B cell (primary cell): ENCODE data around the gene TRMT112. TPM values are rescaled to one million over a fixed set of nuclear protein-coding genes. Genes with fewer than 3 reads are reported as not detected.

Source experiments
- ATAC-seq: fragments of 200-7000 bp; cut with Tn5 transposase; one replicate; pipeline ENCODE4 v1.10.0; 2021; ENCODE audit warnings: low read depth, mild to moderate bottlenecking, moderate number of reproducible peaks, moderate library complexity
- CTCF ChIA-PET: fragments of 350-600 bp; sonication (Branson Sonifier 250); formaldehyde crosslinking; loops from one replicate; lab custom pipeline; 2021; ENCODE audit warnings: antibody characterized with exemption, inconsistent platforms; lab: Charles Lee
- POLR2A ChIA-PET: fragments of 350-600 bp; sonication (Branson Sonifier 250); formaldehyde crosslinking; loops from one replicate; lab custom pipeline; 2021; ENCODE audit warnings: antibody characterized with exemption; lab: Charles Lee
- DNase-seq: peaks from one replicate; pipeline ENCODE4 v3.0.0; 2013
- H2AFZ ChIP-seq: 2 replicates; pipeline ENCODE4 v1.6.1; 2012; ENCODE audit warnings: mild to moderate bottlenecking, low read depth, low read length; ENCODE audit not compliant: insufficient read depth, poor library complexity, severe bottlenecking
- H3K27ac ChIP-seq, 2 donors: 1 replicate in 1 of 2; 2 replicates in 1 of 2; pipeline ENCODE4 v1.5.1; 2012 to 2013; ENCODE audit warnings: low read length in 2 of 2, mild to moderate bottlenecking in 2 of 2, moderate library complexity in 1 of 2
- H3K27me3 ChIP-seq, 4 experiments: fragments of 200-600 bp in 1 of 4; sonication (generic) in 1 of 4; replicated peaks in 1 of 4; 1 replicate in 2 of 4; 2 replicates in 2 of 4; pipeline versions ENCODE4 v1.6.1 to v1.7.0; 2013 to 2016; ENCODE audit warnings: low read length in 3 of 4, mild to moderate bottlenecking in 2 of 4, mixed read lengths in 1 of 4, moderate library complexity in 1 of 4; ENCODE audit not compliant: insufficient read depth in 4 of 4, control insufficient read depth in 3 of 4; ENCODE audit errors: control extremely low read depth in 1 of 4
- H3K36me3 ChIP-seq, 2 experiments: replicated peaks in 1 of 2; 1 replicate in 1 of 2; 2 replicates in 1 of 2; pipeline versions ENCODE4 v1.6.1 to v1.7.1; 2013; ENCODE audit warnings: low read length in 1 of 2; ENCODE audit not compliant: insufficient read depth in 2 of 2, control insufficient read depth in 1 of 2; ENCODE audit errors: control extremely low read depth in 1 of 2, extremely low read depth in 1 of 2
- H3K4me1 ChIP-seq, 2 donors: fragments of 200-600 bp in 1 of 2; sonication (generic) in 1 of 2; 1 replicate in 1 of 2; 2 replicates in 1 of 2; pipeline versions ENCODE4 v1.5.1 to v1.6.1; 2013 to 2017; ENCODE audit warnings: low read length in 2 of 2; ENCODE audit not compliant: control insufficient read depth in 2 of 2, insufficient read depth in 2 of 2
- H3K4me2 ChIP-seq: replicated peaks from 2 replicates; pipeline ENCODE3; 2012; ENCODE audit warnings: mild to moderate bottlenecking, low read depth, low read length; ENCODE audit not compliant: poor library complexity, severe bottlenecking
- H3K4me3 ChIP-seq, 5 experiments: fragments of 200-600 bp in 1 of 5; sonication (generic) in 1 of 5; 1 replicate in 3 of 5; 2 replicates in 2 of 5; pipeline versions ENCODE4 v1.5.1 to v1.7.0; 2011 to 2016; ENCODE audit warnings: low read length in 4 of 5, mild to moderate bottlenecking in 4 of 5, low read depth in 2 of 5, control low read depth in 1 of 5, moderate library complexity in 1 of 5; ENCODE audit not compliant: insufficient read depth in 1 of 5; ENCODE audit errors: control extremely low read depth in 1 of 5, extremely low read depth in 1 of 5
- H3K79me2 ChIP-seq: fragments of 200-600 bp; sonication (generic); one replicate; pipeline ENCODE4 v1.6.0; 2016; ENCODE audit warnings: low read length; ENCODE audit not compliant: control insufficient read depth, insufficient read depth
- H3K9ac ChIP-seq: fragments of 200-600 bp; sonication (generic); 2 replicates; pipeline ENCODE4 v1.6.1; 2017; ENCODE audit warnings: mild to moderate bottlenecking, low read length, moderate library complexity
- H3K9me3 ChIP-seq, 3 donors: one replicate each; pipeline versions ENCODE4 v1.6.1 to v1.7.1; 2013; ENCODE audit warnings: low read length in 2 of 3; ENCODE audit not compliant: control insufficient read depth in 2 of 3, insufficient read depth in 1 of 3; ENCODE audit errors: control extremely low read depth in 1 of 3
- H4K20me1 ChIP-seq: 2 replicates; pipeline ENCODE4 v1.6.0; 2012; ENCODE audit warnings: mild to moderate bottlenecking, low read length; ENCODE audit not compliant: insufficient read depth, control insufficient read depth, poor library complexity, severe bottlenecking
- H3K27ac Mint-ChIP-seq: one replicate; pipeline ENCODE4 v1.8.0; 2021; ENCODE audit warnings: mixed read lengths
- H3K27me3 Mint-ChIP-seq: one replicate; pipeline ENCODE4 v1.8.0; 2021; ENCODE audit warnings: mixed read lengths
- H3K4me1 Mint-ChIP-seq: one replicate; pipeline ENCODE4 v1.8.0; 2021; ENCODE audit warnings: mixed read lengths
- H3K4me3 Mint-ChIP-seq: one replicate; pipeline ENCODE4 v1.8.0; 2021; ENCODE audit warnings: mixed read lengths
- H3K9me3 Mint-ChIP-seq: one replicate; pipeline ENCODE4 v1.8.0; 2022; ENCODE audit warnings: mixed read lengths; ENCODE audit not compliant: insufficient read depth
- EZH2 ChIP-seq: IDR thresholded peaks from 2 replicates; pipeline ENCODE4 v1.6.1; 2012; ENCODE audit warnings: borderline replicate concordance, low read depth, mild to moderate bottlenecking, moderate library complexity, low read length; ENCODE audit not compliant: insufficient read depth, poor library complexity, severe bottlenecking
- WGBS: methylation state at CpG from one replicate; pipeline ENCODE4 v1.1.5; 2013; ENCODE audit warnings: missing lambda C conversion rate; ENCODE audit not compliant: insufficient coverage; 5-methylcytosine and 5-hydroxymethylcytosine counted together
- intact Hi-C: fragments of 100-400 bp; cut with micrococcal nuclease; formaldehyde crosslinking; loops from one replicate; pipeline ENCODE4 v1.10.0; 2022
- polyA plus RNA-seq: library from polyadenylated mRNA; depleted of rRNA; stranded (reverse); fragments of >200 nt; gene quantifications from 2 replicates; pipeline ENCODE4 v1.2.3, GENCODE V29; 2012
- total RNA-seq, 2 donors: library from RNA; stranded (reverse); fragments of 120-200 nt in 1 of 2; gene quantifications; 1 replicate in 1 of 2; 2 replicates in 1 of 2; pipeline versions ENCODE4 v1.2.3 to v1.2.4, GENCODE V29; 2013 to 2022
- TF ChIP-seq, protein P1 (sequence below): fragments of 200-600 bp; IDR thresholded peaks from one replicate; pipeline ENCODE4 v1.8.0; 2022; ENCODE audit warnings: antibody characterized with exemption, mild to moderate bottlenecking

TRMT112 gene
- total and polyA plus RNA-seq, 2 donors (not counting 1 experiment from before 2014, with no cell fraction given): 133 to 231 TPM

DNA sequence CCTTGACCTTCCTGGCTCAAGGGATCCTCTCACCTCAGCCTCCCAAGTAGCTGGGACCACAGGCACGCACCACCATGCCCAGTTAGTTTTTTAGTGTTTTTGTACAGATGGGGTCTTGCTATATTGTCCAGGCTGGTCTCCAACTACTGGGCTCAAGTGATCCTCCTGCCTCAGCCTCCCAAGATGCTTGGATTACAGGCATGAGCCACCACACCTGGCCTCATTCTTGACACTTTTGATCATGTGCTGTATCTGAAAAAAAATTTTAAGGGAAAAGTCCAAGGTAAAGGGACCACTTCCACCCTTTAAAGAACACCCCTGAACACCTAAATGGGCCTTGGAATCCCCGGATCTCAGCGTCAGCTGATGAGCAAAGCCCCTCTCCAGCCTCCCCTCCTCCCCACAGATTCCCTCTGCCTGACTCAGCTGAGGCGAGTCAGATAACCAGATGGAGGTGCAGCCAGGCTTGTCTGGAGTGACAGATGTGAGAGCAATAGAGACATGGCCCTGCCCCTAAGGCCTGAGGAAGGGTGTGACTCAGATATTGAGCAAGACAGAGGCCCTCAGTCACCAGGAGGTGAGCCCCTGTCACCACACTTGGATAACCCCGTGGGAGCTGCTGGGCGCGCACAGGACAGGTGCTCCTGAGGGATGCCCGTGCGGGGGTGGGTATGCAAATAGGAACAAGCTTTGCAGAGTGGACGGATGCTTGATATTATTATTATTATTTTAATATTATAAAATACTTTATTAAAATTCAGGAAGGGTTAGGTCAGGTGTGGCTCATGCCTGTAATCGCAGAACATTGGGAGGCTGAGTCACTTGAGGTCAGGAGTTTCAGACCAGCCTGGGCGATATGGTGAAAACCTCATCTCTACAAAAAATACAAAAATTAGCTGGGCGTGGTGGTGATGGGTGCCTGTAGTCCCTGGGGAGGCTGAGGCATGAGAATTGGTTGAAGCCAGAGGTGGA, 17.7 kb upstream of the TRMT112 start:
- TF ChIP-seq, protein P1, sequence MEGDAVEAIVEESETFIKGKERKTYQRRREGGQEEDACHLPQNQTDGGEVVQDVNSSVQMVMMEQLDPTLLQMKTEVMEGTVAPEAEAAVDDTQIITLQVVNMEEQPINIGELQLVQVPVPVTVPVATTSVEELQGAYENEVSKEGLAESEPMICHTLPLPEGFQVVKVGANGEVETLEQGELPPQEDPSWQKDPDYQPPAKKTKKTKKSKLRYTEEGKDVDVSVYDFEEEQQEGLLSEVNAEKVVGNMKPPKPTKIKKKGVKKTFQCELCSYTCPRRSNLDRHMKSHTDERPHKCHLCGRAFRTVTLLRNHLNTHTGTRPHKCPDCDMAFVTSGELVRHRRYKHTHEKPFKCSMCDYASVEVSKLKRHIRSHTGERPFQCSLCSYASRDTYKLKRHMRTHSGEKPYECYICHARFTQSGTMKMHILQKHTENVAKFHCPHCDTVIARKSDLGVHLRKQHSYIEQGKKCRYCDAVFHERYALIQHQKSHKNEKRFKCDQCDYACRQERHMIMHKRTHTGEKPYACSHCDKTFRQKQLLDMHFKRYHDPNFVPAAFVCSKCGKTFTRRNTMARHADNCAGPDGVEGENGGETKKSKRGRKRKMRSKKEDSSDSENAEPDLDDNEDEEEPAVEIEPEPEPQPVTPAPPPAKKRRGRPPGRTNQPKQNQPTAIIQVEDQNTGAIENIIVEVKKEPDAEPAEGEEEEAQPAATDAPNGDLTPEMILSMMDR: no peak
- TF ChIP-seq EZH2: no peak
- Mint-ChIP-seq H3K4me3 (peak overlapping the region; percentile 72), H3K27ac (peak overlapping the region; percentile 90), H3K27me3 (no peaks in the 10 kb centered on the region), H3K4me1 (peaks cover 55% of the 10 kb centered on the region), H3K9me3 (no peaks in the 10 kb centered on the region)
- Histone ChIP-seq H3K4me3 (no peak overlapping the region), H3K27me3 (no peaks in the 10 kb centered on the region), H4K20me1 (no peaks in the 10 kb centered on the region), H3K9ac (no peak overlapping the region), H3K4me2 (peak overlapping the region; percentile 39), H3K36me3 (peaks cover 0 to 12% of the 10 kb centered on the region in 2 experiments), H3K9me3 (no peaks in the 10 kb centered on the region), H3K4me1 (peaks cover 30 to 49% of the 10 kb centered on the region in 2 donors), H3K27ac (peak overlapping the region; percentile 26 to 37), H3K79me2 (peaks cover 31% of the 10 kb centered on the region), H2AFZ (no peak overlapping the region)
- ChIA-PET POLR2A (interaction anchor here (0.6 to 3.0 kb wide), 4 partner anchors 12 to 64 kb away, joined by 6 to 24 read pairs (median 8); partner anchors contain the start of genes PRDX5 and TRMT112), CTCF (interaction anchor here (1.1 to 5.2 kb wide), 6 partner anchors 17 to 130 kb away, joined by 3 to 40 read pairs (median 14); partner anchors contain the start of genes CATSPERZ, ESRRA, PRDX5 and TRMT112)
- ATAC-seq (peak; percentile 72), DNase-seq (peak; percentile 74)
- WGBS: 39% methylated on average over 3 of the region's 13 CpGs
- intact Hi-C loops: loop anchor here (1.0 kb wide), 2 partner anchors 17 to 20 kb away; partner anchors contain the start of gene PRDX5
